Measurements from ENCODE around the gene SPDYE16.
A peak's percentile ranks its signal among the peaks of the same experiment; 100 is the strongest.
"Not testable (repeated sequence)": the region's sequence is repeated elsewhere in the genome, so short reads cannot be mapped to it uniquely, and the experiment has no call there.

SPDYE16 gene

GRCh38 chr7:76543197-76543596 is at the start of gene SPDYE16:
Gene SPDYE16 (minus strand): TSS chr7:76543297. CDS start chr7:76541459, 1,838 bp downstream.
- DNase-seq (ENCODE audit: low read depth, low spot score); H3K4me3 ChIP-seq (ENCODE audit: low read depth, low read length); in situ Hi-C loops (cut with HindIII; ENCODE audit: low sequenced_read_pairs): not testable (repeated sequence)

- in situ Hi-C loops (cut with HindIII; ENCODE audit: low sequenced_read_pairs); DNase-seq (ENCODE audit: low read depth, low spot score); H3K4me3 ChIP-seq (ENCODE audit: low read depth, low read length): not testable (repeated sequence)
Measured at GRCh38 chr7:76592694-76593093, 49.6 kb upstream of the SPDYE16 start.

- H3K4me3 ChIP-seq (ENCODE audit: low read depth, low read length); DNase-seq (ENCODE audit: low read depth, low spot score); in situ Hi-C loops (cut with HindIII; ENCODE audit: low sequenced_read_pairs): not testable (repeated sequence)
Measured at GRCh38 chr7:76591602-76592304, 48.7 kb upstream of the SPDYE16 start.

- DNase-seq (ENCODE audit: low read depth, low spot score); H3K4me3 ChIP-seq (ENCODE audit: low read depth, low read length); in situ Hi-C loops (cut with HindIII; ENCODE audit: low sequenced_read_pairs): not testable (repeated sequence)
Measured at GRCh38 chr7:76591033-76591432, 47.9 kb upstream of the SPDYE16 start.

DNA sequence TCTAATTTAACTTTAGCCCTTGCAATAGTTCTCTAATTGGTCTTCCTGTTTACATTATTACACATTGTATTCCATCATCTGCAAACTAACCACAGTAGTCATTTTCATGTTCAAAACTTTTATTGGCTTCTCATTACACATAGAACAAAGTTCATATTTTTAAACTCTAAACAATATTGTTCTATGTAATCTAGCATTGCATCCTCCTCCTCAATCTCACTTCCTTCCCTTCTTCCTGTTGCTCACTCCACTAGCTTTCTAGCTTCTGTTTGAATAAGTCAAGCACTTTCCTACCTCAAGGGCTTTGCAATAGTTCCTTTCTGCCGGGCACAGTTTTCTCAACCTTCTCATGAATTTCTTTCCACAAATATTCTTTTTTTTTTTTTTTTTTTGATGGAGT is 45.5 kb upstream of the SPDYE16 start:
- H3K4me3 ChIP-seq (ENCODE audit: low read depth, low read length); in situ Hi-C loops (cut with HindIII; ENCODE audit: low sequenced_read_pairs); DNase-seq (ENCODE audit: low read depth, low spot score): not testable (repeated sequence)

GRCh38 chr7:76586585-76587315 is 43.7 kb upstream of the SPDYE16 start:
- in situ Hi-C loops (cut with HindIII; ENCODE audit: low sequenced_read_pairs); H3K4me3 ChIP-seq (ENCODE audit: low read depth, low read length); DNase-seq (ENCODE audit: low read depth, low spot score): not testable (repeated sequence)

DNA sequence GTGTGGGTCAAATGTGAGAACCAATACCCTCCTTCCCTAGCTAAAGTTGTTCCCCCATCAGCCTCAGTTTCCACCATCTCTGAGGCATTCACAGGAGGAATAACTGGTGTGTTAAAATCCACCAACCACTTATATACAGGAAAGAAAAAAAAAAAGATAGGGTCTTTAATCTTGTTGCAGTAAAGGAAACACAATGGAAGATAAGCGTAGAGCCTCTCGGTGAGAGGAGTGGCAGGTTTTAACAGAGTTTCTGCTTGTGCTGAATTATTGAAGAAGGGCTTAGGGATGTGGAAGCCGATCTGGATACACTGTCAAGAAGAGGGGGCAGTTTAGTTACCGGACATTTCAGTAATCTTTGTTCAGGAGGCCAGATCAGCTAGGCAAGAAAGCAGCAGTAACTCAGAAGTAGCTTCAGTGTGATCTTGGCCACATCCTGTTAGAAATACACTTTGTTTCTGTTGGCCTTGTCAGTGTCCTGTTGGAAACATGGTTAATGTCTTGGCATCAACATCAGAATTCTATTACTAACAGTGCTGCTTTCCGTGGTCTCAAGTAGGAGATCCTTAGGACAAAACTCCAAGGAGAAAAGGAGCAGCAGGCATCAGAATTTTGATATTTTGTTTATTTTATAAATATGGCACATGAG is 40.7 kb upstream of the SPDYE16 start:
- H3K4me3 ChIP-seq (ENCODE audit: low read depth, low read length); in situ Hi-C loops (cut with HindIII; ENCODE audit: low sequenced_read_pairs): not testable (repeated sequence)
- DNase-seq (ENCODE audit: low read depth, low spot score), result peak; percentile 83

GRCh38 chr7:76582848-76583631 is 39.9 kb upstream of the SPDYE16 start:
- H3K4me3 ChIP-seq (ENCODE audit: low read depth, low read length); in situ Hi-C loops (cut with HindIII; ENCODE audit: low sequenced_read_pairs): not testable (repeated sequence)
- DNase-seq (ENCODE audit: low read depth, low spot score), result peak; percentile 89

- in situ Hi-C loops (cut with HindIII; ENCODE audit: low sequenced_read_pairs); H3K4me3 ChIP-seq (ENCODE audit: low read depth, low read length): not testable (repeated sequence)
- peak; percentile 48 for DNase-seq (ENCODE audit: low read depth, low spot score)
Measured at GRCh38 chr7:76575919-76576655, 33.0 kb upstream of the SPDYE16 start.

- H3K4me3 ChIP-seq (ENCODE audit: low read depth, low read length); DNase-seq (ENCODE audit: low read depth, low spot score); in situ Hi-C loops (cut with HindIII; ENCODE audit: low sequenced_read_pairs): not testable (repeated sequence)
Measured at GRCh38 chr7:76575431-76575830, 32.3 kb upstream of the SPDYE16 start.

DNA sequence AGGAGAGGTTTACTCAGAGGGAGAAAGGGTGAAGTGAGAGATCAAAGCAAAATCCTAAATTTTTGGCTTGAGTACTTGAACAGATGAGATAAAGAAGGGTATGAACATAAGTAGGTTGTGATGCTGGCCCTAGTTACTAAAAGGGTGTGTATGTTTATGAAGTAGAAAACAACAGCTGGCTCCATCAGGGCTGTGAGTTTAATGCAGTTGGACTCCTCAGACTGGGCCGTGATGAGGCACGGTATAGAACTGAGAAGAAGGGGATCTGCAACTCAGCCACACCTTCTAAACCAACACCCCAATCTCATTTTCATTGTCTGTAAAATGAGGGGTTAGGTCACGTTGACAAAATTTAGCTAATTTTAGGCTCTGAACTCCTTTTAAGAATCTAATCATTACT is 29.2 kb upstream of the SPDYE16 start:
- in situ Hi-C loops (cut with HindIII; ENCODE audit: low sequenced_read_pairs); DNase-seq (ENCODE audit: low read depth, low spot score); H3K4me3 ChIP-seq (ENCODE audit: low read depth, low read length): not testable (repeated sequence)

- in situ Hi-C loops (cut with HindIII; ENCODE audit: low sequenced_read_pairs), result not testable (repeated sequence)
- peak; percentile 46 for DNase-seq (ENCODE audit: low read depth, low spot score)
Measured at GRCh38 chr7:76570324-76570775, 27.3 kb upstream of the SPDYE16 start.

DNA sequence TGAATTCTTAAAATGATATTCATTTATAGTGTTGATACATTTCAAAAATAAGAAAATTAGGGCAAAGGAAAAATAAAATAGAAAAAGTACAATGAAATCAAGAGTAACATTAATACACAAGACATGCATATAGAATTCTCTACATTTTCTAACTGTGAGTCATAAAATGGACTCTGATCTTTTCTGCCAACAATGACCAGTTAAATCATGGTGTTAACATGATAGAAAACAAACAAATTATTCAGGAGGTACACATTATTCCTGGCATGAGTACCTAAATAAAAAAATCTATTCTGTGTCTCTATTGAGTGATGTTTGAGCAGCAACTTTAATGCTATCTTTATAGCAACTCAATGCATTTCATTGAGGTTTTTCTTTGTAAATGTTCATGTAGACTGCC is 25.6 kb upstream of the SPDYE16 start:
- H3K4me3 ChIP-seq (ENCODE audit: low read depth, low read length); in situ Hi-C loops (cut with HindIII; ENCODE audit: low sequenced_read_pairs): not testable (repeated sequence)
- DNase-seq (ENCODE audit: low read depth, low spot score), result peak; percentile 53

More at GRCh38 chr7:76570324-76570775, 27.3 kb upstream of the SPDYE16 start:
- not testable (repeated sequence) for H3K4me3 ChIP-seq (ENCODE audit: low read depth, low read length)

GRCh38 chr7:76567753-76568152 is 24.7 kb upstream of the SPDYE16 start:
- H3K4me3 ChIP-seq (ENCODE audit: low read depth, low read length); DNase-seq (ENCODE audit: low read depth, low spot score); in situ Hi-C loops (cut with HindIII; ENCODE audit: low sequenced_read_pairs): not testable (repeated sequence)

GRCh38 chr7:76567311-76567710 is 24.2 kb upstream of the SPDYE16 start:
- in situ Hi-C loops (cut with HindIII; ENCODE audit: low sequenced_read_pairs); H3K4me3 ChIP-seq (ENCODE audit: low read depth, low read length); DNase-seq (ENCODE audit: low read depth, low spot score): not testable (repeated sequence)

DNA sequence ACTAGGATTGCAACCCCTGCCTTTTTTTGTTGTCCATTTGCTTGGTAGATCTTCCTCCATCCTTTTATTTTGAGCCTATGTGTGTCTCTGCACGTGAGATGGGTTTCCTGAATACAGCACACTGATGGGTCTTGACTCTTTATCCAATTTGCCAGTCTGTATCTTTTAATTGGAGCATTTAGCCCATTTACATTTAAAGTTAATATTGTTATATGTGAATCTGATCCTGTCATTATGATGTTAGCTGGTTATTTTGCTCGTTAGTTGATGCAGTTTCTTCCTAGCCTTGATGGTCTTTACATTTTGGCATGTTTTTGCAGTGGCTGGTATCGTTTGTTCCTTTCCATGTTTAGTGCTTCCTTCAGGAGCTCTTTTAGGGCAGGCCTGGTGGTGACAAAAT is 21.9 kb upstream of the SPDYE16 start:
- DNase-seq (ENCODE audit: low read depth, low spot score); H3K4me3 ChIP-seq (ENCODE audit: low read depth, low read length); in situ Hi-C loops (cut with HindIII; ENCODE audit: low sequenced_read_pairs): not testable (repeated sequence)
